CD4-positive, alpha-beta T cell treated with Interleukin-6 for 4 hours (primary cell): ENCODE results near the gene CFAP299.
A peak's percentile ranks its signal among the peaks of the same experiment; 100 is the strongest.
"Not testable (repeated sequence)": the region's sequence is repeated elsewhere in the genome, so short reads cannot be mapped to it uniquely, and the experiment has no call there.

Experiments
- DNase-seq: peaks from one replicate; pipeline ENCODE4 v3.0.0-alpha.2; 2020; ENCODE audit warnings: mixed read lengths

Gene CFAP299

DNA sequence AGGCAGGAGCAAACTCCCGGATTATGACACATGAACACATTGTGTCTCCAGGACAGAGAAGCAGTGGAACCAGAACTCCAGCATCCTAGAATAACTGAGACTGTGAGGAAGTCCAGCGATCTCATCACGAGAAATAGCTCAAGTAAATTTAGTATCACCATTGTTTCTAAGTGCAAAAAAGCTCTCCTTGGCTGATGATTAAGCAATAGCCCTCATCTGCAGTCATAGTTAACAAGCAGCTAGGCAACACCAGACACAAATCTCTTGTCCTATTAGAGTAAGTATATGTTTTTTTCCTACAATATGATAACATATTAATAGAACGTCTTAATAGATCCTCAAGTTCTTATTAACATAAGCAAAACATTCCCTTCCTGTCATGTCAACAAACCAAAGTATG lies 2.4 kb upstream of the CFAP299 start:
- no peak for DNase-seq

- DNase-seq: no peak
These were observed 962 bp upstream of the CFAP299 start for GRCh38 chr4:80334568-80334967.

GRCh38 chr4:80335226-80335553 lies 340 bp upstream of the CFAP299 start:
- no peak for DNase-seq

GRCh38 chr4:80336582-80336981 lies 1.1 kb downstream of the CFAP299 start:
- no peak for DNase-seq

DNA sequence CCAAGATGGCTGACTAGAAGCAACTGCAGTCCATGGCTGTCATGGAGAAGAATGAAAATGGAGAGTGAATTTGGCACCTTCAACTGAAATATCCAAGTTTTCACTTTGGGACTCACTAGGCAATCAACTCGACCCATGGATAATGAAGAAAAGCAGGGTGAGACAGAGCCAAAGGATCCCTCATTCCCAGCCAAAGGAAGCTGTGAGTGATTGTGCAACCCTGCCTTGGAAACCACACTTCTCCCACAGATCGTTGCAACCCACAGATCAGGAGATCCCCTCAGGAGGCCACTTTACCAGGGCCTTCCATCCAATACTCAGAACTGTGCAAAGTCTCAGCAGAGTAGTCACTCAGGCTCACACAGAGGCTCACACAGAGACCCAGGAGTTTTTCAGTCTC lies 4.5 kb downstream of the CFAP299 start:
- DNase-seq: no peak

GRCh38 chr4:80342684-80343083 lies 7.2 kb downstream of the CFAP299 start:
- DNase-seq: not testable (repeated sequence)

- DNase-seq: no peak
These were observed 8.4 kb downstream of the CFAP299 start for GRCh38 chr4:80343887-80344286.

- no peak for DNase-seq
These were observed 24.6 kb downstream of the CFAP299 start for GRCh38 chr4:80360084-80360483.

DNA sequence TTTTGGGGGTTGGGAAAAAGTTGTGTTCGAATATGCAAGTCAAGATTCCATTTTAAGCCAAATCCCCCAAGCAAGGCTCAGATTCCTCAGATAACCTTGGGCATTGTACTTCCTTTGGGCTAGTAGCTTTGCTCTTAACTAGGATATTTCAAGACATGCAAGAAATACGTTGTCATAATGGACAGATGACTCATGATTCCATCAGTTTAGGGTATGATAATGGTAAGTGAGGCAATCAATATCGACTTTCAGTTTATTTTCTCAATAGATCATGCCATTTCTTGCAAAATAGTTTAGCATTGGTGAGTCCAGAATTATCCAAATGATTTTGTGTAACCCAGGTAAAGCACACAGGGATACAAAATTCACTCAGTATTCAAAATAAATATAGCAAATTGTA lies 25.4 kb downstream of the CFAP299 start:
- DNase-seq: no peak

- DNase-seq: no peak
These were observed 25.9 kb downstream of the CFAP299 start for GRCh38 chr4:80361329-80361900.

DNA sequence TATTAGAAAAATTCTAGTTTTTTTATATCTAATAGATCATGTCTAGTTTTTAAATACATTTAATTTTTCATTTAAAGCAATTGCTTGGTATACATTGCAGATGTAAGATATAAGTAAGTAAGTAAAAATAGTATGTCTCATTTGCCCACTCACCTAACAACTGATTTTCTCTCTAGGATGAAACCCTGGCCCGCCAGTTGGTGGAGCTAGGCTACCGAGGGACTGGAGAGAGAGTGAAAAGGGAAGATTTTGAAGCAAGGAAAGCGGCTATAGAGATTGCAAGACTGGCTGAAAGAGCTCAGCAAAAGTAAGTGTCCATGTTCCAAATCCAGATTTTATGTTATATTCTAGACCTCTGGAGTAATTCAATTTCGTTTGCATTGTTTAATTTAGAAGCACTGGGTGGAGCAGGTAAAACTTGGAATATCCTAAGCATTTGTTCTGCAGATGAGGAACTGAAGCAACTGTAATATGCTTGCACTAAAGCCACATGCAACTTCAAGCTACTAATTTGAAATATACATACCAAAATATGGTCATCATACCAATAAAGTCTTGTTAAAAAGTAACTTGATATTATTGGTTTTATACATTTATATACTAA lies 27.1 kb downstream of the CFAP299 start:
- peak; percentile 54 for DNase-seq

GRCh38 chr4:80365928-80366327 lies 30.4 kb downstream of the CFAP299 start:
- peak; percentile 66 for DNase-seq

- no peak for DNase-seq
These were observed 32.2 kb downstream of the CFAP299 start for GRCh38 chr4:80367737-80368136.

DNA sequence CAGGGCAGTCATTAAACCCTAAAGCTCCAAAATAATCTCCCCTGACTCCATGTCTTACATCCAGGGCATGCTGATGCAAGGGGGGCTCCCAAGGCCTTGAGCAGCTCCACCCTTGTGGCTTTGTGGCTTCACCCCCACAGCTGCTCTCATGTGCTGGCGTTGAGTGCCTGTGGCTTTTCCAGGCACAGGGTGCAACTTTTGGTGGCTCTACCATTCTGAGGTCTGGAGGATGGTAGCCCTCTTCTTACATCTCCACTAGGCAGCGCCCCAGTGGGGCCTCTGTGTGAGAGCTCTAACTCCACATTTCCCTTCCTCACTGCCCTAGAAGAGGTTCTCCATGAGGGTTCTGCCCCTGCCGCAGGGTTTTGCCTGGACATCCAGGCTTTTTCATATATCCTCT lies 35.1 kb downstream of the CFAP299 start:
- no peak for DNase-seq

- DNase-seq: no peak
These were observed 35.5 kb downstream of the CFAP299 start for GRCh38 chr4:80371046-80371445.

DNA sequence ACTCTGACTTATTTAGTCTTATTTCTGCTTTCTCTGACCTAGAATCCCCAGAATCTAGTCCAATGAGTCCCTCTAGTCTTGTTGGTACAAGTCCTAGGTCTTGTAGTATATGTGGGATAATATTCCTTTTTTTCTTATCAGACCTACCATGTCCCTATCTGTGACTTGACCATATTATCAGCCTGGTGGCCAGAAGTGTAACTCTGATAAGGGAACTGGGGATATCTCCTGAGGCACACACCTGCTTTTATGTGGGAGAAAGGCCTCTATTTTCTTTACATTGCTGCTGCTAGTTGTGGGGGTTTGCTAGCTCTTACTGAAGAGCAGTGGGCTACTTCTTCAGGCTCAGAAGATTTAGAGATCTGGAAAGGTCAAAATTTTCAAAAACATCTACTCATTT lies 38.6 kb downstream of the CFAP299 start:
- DNase-seq: no peak

DNA sequence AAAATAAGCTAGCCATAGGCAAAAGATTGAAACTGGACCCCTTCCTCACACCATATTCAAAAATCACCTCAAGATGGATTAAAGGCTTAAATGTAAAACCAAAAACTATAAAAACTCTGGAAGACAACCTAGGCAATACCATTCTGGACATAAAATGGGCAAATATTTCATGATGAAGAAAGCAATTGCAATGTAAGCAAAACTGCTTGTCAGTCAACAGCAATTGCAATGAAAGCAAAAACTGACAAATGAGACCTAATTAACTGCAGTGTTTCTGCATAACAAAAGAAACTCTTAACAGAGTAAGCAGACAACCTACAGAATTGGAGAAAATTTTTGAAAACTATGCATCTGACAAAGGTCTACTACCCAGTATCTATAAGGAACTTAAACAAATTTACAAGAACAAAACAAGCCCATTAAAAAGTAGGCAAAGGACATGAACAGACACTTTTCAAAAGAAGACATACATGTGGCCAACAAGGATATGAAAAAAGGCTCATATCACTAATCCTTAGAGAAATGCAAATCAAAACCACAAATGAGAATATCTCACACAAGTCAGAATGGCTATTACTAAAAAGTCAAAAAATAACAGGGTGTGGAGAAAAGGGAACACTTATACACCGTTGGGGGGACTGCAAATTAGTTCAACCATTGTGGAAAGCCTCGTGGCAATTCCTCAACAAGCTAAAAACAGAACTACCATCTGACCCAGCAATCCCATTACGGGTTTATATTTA lies 46.7 kb downstream of the CFAP299 start:
- no peak for DNase-seq

- DNase-seq: no peak
These were observed 50.1 kb downstream of the CFAP299 start for GRCh38 chr4:80385397-80386280.

DNA sequence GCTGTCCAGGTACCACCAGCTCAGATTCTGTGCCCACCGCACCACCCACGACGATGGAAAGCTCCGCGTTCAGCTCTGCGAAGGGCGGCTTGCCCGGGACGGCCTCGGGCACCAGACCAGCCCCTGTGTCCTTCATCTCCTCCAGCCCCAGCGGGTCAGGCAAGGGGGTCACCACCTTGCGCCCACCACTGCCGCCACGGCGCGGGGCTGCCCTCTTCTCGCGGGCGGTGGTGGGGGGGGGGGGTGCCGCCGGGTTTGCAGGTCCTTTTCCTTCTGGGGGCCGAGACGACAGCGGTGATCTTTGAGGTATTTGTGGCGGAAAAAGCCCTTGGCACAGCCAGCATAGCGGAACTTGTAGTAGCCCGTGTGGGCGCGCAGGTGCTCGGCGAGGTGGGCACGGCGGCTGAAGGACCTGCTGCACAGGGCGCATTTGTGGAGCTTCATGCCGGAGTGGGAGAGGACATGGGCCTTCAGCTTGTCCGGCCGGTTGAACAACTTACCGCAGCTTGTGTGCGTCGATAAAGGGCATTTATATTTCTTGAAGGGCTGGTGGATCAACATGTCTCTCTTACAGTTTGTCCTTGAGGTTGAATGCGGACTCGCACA lies 50.9 kb downstream of the CFAP299 start:
- DNase-seq: no peak

DNA sequence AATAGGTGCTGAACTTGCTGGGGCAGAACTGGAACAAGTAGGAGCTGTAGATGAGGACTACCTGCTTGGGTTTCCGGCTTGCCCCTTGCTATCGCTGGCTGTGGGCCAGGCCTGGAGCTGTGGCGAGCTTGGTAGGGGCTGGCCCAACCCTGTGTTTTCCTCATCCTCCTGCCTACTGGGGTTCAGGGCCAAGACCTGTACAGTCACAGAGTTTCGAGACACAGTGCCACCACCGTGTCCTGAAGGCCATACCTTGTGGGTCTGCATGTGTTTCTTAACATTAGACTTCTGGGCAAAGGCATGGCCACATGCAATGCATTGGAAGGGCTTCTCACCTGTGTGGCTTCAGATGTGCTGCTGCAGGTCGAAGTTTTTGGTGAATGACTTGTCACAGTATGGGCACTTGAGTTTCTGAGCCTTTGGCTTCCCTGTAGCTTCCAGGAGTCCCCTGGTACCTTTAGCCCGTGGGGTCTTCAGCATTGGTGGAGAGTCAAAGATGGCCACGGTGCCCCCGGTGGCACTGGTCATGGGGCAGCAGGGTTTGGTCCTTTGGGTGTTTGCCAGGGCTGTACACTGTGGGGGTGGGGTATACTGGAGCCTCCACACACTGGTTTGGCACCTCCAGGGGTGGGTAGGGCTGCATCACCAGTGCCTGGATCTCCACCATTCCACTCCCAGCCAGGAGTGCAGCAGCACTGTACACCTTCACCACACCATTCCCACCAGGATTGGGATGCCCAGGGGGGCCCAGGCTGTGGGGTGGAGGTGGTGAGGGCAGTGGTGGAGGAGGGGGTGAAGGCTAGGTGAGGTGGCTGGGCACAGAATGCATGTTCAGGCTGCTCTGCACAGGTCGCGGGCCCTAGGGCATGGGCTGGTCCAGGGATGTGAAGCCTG lies 52.1 kb downstream of the CFAP299 start:
- no peak for DNase-seq

DNA sequence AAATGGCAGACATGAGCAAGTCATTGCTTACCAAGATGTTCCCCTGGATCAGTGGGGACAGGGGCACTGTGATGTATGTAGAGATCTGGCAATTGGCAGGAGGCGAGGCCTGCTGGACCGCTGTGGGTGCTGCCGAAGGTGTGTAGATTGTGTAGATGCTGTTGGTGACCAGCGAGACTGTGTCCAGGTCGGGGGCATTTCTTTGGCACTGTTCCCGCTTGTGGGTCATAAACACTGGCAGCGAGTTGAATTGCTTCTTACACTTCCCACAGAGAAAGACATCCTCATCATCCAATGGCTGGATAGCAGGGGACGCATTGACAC lies 52.7 kb downstream of the CFAP299 start:
- no peak for DNase-seq

- DNase-seq: no peak
These were observed 54.6 kb downstream of the CFAP299 start for GRCh38 chr4:80390178-80390577.
